ENCODE results near the gene SSBP3. TPM values are rescaled to one million over a fixed set of nuclear protein-coding genes. Genes with fewer than 3 reads are reported as not detected.

The SSBP3 gene
- total RNA-seq, 1 experiment from 2014 or later: 13.6 TPM

DNA sequence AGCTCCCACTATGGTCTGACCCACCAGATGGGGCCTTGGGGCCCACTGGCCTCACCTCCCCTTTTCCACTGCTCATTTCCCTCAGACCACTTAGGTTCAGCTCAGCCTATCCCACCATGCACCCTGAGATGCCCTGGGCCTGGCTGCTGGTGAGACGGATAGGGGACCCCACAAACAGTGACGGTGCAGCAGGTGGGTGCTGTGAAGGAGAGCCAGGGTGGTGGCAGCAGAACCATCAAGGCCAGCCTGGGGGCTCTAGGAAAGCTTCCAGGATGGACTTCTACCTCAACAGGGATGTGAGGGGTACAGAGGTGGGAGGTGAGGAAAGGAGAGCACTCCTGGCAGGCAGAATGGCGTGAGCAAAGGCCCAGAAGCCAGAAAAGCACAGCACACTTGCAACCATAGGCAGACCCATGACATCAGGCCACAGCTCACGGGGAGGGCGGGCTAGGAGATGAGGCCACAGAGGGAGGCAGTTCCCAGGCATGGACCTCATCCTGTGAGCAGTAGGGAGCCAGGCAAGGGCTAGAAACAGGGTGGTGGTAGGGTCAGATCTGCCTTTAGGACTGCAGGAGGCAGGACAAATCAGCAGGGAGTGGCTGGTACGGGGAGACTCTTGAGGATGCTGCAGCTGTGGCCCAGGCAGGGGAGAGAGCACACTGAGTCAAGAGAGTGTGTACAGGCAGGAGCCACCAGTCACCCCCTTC lies 229.4 kb downstream of the SSBP3 start:
- DNase-seq (ENCODE audit: low spot score): no peak

Other genes with a start within 250 kb of the SSBP3 start
- 5.5 and 6.7 TPM in 2 replicates for gene CYB5RL, start 206.4 kb downstream of the SSBP3 start, total RNA-seq (2014; rRNA removed; shearing (Covaris generic))
- gene MRPL37, start 206.2 kb downstream of the SSBP3 start, total RNA-seq (2014; rRNA removed; shearing (Covaris generic)): 156 and 204 TPM in 2 replicates
- 1.5 and 1.6 TPM in 2 replicates for gene ACOT11, start 141.8 kb upstream of the SSBP3 start, total RNA-seq (2014; rRNA removed; shearing (Covaris generic))
- gene FAM151A, start 217.1 kb upstream of the SSBP3 start, total RNA-seq (2014; rRNA removed; shearing (Covaris generic)): not detected in 2 replicates
- not detected in 2 replicates for gene MROH7, start 235.4 kb upstream of the SSBP3 start, total RNA-seq (2014; rRNA removed; shearing (Covaris generic))